GM19438 (cell line): ENCODE data around the gene ZNF479.
"Not testable (repeated sequence)": the region's sequence is repeated elsewhere in the genome, so short reads cannot be mapped to it uniquely, and the experiment has no call there.

Experiments
- ATAC-seq: cut with Tn5 transposase; IDR thresholded peaks from one replicate; pipeline ENCODE4 v1.9.1; 2021; ENCODE audit warnings: low read depth; ENCODE audit not compliant: unreplicated experiment

ZNF479 gene

GRCh38 chr7:57132336-57132735 lies at the start of gene ZNF479:
TSS of gene ZNF479 (minus strand) at chr7:57132436. CDS start at chr7:57132324, 112 bp downstream.
- ATAC-seq = not testable (repeated sequence)

- ATAC-seq = no peak
These were observed 49.8 kb upstream of the ZNF479 start for GRCh38 chr7:57182031-57182430.

- ATAC-seq = no peak
These were observed 49.0 kb upstream of the ZNF479 start for GRCh38 chr7:57181281-57181680.

- ATAC-seq = no peak
These were observed 47.7 kb upstream of the ZNF479 start for GRCh38 chr7:57179776-57180415.

GRCh38 chr7:57178768-57179139 lies 46.5 kb upstream of the ZNF479 start:
- no peak for ATAC-seq

- ATAC-seq = no peak
These were observed 45.9 kb upstream of the ZNF479 start for GRCh38 chr7:57177856-57178767.

- ATAC-seq = no peak
These were observed 44.8 kb upstream of the ZNF479 start for GRCh38 chr7:57176928-57177635.

GRCh38 chr7:57165285-57165899 lies 33.2 kb upstream of the ZNF479 start:
- ATAC-seq = no peak

- ATAC-seq = not testable (repeated sequence)
These were observed 12.0 kb downstream of the ZNF479 start for GRCh38 chr7:57120123-57120784.
